Renal pelvis (tissue), 4 donors: ENCODE results near the gene XRCC1. TPM values are rescaled to one million over a fixed set of nuclear protein-coding genes. Genes with fewer than 3 reads are reported as not detected.
A peak's percentile ranks its signal among the peaks of the same experiment; 100 is the strongest.
"Not testable (repeated sequence)": the region's sequence is repeated elsewhere in the genome, so short reads cannot be mapped to it uniquely, and the experiment has no call there.

ENCODE experiments used
- DNase-seq: peaks from one replicate; pipeline ENCODE4 v3.0.0-alpha.2; 2013
- polyA plus RNA-seq, 3 donors: library from polyadenylated mRNA; unstranded; fragments of 120-200 nt; gene quantifications; one replicate each; pipeline ENCODE4 v1.2.1, GENCODE V29; 2013; ENCODE audit not compliant: insufficient read length in 3 of 3

XRCC1 gene
- polyA plus RNA-seq, 3 donors, result 59.8 to 78.8 (median 71.2) TPM

- no peak for DNase-seq
Measured at GRCh38 chr19:43552198-43552450, 23.2 kb downstream of the XRCC1 start.

GRCh38 chr19:43551399-43552197 lies 23.7 kb downstream of the XRCC1 start:
- no peak for DNase-seq

GRCh38 chr19:43548706-43549105 lies 26.6 kb downstream of the XRCC1 start:
- no peak for DNase-seq

GRCh38 chr19:43547926-43548325 lies 27.4 kb downstream of the XRCC1 start:
- not testable (repeated sequence) for DNase-seq

GRCh38 chr19:43546581-43546980 lies 28.7 kb downstream of the XRCC1 start:
- no peak for DNase-seq

DNA sequence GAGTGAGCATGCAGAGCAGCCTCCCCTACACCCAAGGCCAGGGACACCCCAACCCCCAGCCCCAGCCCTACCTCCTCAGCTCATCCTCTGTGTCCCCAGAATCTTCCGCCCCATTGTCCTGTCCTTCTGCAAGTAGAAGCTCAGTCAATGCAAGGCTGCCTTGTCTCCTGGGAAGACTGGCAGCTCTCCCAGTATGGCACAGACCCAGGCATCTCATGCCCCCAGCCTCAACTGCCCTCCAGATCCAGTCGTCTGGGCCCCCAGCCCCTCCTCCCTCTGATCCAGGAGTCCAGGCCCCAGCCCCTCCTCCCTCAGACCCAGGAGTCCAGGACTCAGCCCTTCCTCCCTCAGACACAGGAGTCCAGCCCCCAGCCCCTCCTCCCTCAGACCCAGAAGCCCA lies 29.3 kb downstream of the XRCC1 start:
- DNase-seq, result no peak

DNA sequence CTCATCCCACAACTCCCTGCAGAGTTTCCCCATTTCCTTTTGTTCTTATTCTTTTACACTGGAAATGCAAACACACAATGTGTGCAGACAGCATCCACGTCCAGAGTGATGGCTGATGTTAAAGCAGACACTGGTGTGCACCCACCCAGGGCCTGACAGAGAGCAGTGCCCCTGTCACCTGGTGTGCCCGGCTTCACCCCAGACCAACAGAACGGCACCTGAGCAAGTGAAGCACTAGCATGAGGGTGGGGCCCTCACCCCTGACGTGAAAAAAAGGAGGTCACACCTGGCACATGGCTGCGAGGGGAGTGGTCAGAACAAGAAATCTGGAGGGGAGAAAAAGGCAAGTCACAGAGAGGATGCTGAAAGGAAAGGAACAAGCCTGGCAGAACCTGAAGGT lies 30.1 kb downstream of the XRCC1 start:
- no peak for DNase-seq

DNA sequence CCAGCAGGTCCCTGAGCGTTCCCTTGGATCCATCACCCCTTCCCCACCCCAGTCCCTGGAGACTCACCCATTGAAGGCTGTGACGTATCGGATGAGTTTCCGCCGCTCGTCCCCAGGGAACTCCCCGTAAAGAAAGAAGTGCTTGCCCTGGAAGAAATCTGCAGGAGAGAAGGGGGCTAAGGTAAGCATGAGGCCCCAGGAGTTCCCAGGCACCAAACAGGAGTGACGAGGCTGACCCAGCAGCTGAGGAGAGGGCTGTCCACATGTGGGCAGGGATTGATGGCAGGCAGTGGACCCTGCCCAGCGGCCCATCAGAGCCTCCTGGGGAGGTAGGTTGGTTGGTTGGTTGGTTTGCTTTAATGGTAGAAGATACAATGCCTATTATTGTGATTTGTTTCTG lies 31.2 kb downstream of the XRCC1 start:
- no peak for DNase-seq

DNA sequence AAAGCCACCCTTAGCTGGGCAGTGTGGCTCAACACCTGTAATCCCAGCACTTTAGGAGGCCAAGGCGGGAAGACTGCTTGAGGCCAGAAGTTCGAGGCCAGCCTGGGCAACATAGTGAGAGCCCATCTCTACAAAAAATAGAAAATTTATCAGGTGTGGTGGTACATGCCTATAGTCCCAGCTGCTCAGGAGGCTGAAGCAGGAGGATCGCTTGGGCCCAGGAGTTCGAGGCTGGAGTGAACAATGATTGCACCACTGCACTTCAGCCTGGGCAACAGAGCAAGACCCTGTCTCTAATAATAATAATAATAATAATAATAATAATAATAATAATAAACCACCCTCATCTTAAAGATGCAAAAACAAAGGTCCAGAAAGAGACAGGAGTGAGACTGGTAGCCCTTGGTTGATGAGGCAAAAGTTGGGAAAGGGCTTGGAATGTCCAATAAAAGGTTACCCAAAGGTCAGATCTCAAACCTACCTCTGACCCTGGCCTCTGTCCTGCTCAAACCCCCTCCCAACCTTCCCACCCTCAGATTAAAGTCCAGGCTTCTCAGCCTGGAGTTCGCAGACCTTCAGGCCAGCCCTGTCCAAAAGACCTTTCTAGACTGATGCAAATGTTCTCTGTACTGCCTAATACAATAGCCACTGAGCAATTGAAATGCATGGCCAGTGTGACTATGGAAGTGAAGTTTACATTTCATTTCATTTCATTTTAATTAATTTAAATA lies 33.2 kb downstream of the XRCC1 start:
- DNase-seq, result no peak

DNA sequence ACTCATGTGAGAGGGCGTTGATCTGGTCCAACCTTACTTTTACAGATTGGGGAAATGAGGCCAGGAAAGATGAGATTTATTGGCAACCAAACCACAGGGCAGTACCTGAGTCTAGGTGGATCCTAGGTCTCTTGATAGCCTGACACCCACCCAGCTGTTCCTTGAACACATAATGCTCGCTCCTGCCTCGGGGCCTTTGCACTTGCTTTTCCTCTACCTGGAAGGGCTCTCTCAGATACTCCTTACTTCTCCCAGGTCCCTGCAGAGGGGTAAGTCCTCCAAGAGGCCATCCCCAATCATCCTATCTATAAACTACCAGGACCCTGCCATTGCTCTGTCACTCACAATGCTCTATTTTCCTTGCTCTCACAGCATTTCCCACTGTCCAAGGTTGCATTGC lies 34.9 kb downstream of the XRCC1 start:
- DNase-seq, result no peak

DNA sequence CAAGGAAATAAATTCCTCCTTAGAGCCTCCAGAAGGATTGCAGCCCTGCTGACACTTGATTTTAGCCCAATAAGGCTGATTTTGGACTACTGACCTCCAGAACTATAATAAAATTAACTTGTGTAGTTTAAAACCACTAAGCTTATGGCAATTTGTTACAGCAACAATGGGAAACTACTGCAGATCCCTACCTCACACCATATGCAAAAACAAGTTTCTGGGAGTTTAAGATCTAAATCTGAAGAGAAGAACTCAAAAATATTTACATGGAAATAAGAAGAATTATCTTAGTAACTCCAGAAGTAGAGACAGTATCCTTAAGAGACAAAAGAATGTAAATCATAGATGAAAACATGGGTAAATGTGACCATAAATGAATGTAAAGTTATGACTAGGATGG lies 36.4 kb downstream of the XRCC1 start:
- no peak for DNase-seq

- DNase-seq, result no peak
Measured at GRCh38 chr19:43534816-43535761, 40.2 kb downstream of the XRCC1 start.

GRCh38 chr19:43534305-43534815 lies 41.0 kb downstream of the XRCC1 start:
- no peak for DNase-seq

DNA sequence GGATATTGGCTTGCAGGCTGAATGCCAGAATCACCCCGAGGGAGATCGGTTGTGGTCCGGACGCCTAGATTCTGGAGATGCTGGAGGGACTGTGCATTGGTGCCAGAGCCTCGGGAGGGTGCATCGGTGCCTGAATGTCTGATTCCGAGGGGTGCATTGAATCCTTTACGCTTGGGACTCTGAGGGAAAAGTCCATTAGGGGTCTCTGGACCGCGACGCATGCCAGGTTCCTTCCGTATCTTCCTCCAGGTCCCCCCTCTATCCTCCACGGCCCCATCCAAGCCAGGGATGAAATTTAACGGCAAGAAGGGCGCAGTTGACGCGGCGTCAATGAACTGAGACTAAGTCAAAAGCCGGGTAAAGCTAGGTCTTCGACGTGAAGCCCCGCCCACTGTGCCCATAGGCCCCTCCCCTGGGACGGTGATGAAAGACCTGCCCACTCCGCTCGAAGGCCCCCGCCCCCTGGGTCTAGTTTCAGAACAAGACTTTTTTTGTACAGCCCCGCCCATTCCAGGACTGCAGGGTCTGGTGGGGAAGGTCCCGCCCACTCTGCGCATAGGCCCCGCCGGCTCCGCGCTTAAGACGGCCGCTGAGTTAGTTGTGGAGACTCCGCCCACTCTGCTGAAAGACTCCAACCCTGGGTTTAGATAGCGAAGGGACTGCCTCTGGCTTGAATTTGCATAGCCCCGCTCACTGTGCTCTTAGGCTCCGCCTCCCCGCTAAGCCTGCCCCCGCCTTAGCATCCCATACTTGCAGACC lies 41.6 kb downstream of the XRCC1 start:
- DNase-seq, result peak; percentile 100

- DNase-seq, result peak; percentile 97
Measured at GRCh38 chr19:43532962-43533545, 42.3 kb downstream of the XRCC1 start, which contains the start of gene ZNF575. ZNF575 (plus strand) TSS chr19:43533188; CDS start chr19:43534423, 1,235 bp downstream.

GRCh38 chr19:43532571-43532961 lies 42.8 kb downstream of the XRCC1 start:
- no peak for DNase-seq

DNA sequence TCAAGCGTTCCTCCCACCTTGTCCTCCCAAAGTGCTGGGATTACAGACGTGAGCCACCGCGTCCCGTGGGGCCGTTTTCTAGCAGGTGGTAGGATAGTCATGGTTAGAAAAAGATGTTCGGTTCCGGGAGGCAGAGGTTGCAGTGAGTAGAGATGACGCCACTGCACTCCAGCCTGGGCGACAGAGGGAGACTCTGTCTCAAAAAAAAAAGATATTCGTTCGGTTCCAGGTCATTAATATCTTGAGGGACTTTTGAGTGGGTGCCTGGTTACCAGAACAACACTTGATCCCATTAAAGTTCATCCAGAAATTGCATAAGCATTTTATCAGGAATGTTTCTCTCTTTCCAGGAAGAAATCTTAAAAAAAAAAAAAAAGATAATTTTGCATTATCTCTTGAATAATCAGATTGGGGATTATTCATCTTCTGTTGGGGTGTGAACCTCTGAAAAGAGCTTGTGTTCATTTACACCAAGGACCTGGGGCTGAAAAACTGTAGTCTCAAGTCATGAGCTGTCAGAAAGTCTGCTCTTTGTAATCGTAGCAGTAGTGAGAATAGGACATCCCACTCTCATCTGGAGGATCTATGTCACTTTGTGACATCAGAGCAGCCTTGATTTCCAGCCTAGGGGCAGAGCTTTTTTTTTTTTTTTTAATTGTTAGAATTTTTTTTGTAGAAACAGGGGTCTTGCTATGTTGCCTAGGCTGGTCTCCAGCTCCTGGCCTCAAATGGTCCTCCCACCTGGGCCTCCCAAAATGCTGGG lies 47.3 kb downstream of the XRCC1 start:
- peak; percentile 62 for DNase-seq

DNA sequence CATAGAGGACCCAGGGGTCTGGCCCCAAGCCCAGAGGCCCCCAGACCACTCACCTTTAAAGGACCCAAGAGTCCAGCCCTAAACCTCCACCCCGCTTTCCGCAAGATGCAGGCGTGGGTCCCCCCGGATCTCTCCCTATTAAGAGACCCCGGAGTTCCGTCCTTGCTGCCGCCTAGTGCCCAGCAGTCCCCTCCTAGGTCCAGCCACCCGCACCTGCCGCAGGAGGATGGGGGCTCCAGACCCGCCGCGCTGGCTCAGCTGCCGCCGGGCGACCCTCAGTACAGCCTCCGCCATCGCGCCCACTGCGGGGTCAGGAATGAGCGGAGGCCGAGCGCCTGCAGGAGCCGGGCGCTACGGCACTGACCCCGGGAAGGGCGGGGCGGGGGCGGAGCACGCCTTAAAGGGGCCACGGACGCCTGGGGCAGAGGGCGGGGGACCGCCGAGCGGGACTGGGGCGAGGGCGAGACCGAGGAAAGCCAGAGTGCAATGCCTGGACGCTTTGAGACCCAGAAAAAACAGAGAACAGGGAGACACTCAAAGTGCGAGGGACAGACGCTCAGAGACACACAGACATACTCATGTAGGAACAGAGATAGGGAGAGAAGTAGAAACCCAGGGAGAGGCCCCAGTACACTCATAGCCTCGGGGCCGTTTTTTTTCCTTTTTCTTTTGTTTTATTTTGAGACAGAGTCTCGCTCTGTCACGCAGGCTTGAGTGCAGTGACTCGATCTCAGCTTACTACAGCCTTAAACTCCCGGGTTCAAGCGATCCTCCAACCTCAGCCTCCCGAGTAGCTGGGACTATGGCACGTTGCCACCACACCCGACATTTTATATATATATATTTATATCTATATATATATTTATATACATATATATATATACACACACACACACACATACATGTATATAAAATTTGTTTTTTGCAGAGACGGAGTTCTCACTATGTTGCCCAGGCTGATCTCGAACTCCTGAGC lies 48.2 kb downstream of the XRCC1 start, which contains the start of gene ETHE1:
ETHE1 (minus strand) TSS at position 318 of the 976 bp plus-strand sequence; CDS start at position 294, 24 bp downstream.
- DNase-seq, result peak; percentile 60
